ENCODE results near the gene NFKB1. TPM values are rescaled to one million over a fixed set of nuclear protein-coding genes. Genes with fewer than 3 reads are reported as not detected.

The NFKB1 gene
- total RNA-seq, 4 donors from 2014 or later, result 37.9 to 45.5 (median 43.4) TPM

DNA sequence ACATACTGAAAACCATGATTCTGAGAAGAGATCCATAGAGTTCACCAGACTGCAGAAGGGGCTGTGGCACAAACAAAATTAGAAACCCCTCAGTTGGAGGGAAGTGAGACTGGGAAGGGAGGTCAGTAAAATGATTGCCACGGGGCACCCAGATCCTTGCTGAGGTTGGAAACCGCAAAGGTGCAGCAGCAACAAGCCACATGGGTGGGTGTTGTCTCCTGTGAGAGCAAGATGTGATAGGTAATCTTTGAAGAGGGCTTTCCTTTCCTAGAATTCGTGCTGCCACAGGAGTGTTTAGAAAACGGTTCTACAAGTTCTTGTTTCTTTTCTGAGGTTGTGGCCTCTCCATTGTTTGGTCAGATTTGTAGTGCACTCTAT, 85.5 kb downstream of the NFKB1 start:
- TF ChIP-seq, protein P1, sequence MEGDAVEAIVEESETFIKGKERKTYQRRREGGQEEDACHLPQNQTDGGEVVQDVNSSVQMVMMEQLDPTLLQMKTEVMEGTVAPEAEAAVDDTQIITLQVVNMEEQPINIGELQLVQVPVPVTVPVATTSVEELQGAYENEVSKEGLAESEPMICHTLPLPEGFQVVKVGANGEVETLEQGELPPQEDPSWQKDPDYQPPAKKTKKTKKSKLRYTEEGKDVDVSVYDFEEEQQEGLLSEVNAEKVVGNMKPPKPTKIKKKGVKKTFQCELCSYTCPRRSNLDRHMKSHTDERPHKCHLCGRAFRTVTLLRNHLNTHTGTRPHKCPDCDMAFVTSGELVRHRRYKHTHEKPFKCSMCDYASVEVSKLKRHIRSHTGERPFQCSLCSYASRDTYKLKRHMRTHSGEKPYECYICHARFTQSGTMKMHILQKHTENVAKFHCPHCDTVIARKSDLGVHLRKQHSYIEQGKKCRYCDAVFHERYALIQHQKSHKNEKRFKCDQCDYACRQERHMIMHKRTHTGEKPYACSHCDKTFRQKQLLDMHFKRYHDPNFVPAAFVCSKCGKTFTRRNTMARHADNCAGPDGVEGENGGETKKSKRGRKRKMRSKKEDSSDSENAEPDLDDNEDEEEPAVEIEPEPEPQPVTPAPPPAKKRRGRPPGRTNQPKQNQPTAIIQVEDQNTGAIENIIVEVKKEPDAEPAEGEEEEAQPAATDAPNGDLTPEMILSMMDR (IDR thresholded peaks at IDR 0.05), result no peak
- no peak for TF ChIP-seq POLR2A (IDR thresholded peaks at IDR 0.05)
- intact Hi-C loops (cut with DNase I; ENCODE audit: low total_unique reads), result no loop called here
- no peak overlapping the region for H3K4me3 ChIP-seq (ENCODE audit: low read depth, poor library complexity, severe bottlenecking)
- WGBS, 2 donors, result 82 to 94% methylated on average over 4 of the region's 4 CpGs
- DNase-seq (ENCODE audit: low spot score in 2 of 2), result no peak

DNA sequence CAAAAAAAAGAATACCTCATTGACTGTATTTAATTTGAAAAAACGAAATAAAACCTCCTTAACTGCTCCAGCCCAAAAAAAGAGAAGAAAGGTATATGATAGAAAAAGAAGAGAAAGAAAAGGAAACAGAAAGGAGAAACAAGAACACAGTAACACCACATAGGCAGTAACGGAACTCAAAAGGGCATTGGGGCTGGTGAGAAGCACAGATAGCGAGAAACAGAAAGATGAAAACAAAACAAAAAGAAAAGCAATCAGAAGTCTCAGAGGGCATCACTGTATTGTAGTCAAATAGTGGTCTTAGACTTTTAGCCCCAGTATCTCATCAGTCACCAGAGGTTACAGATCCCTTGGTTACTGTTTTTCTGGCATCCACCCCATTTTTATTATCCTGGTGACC, 88.6 kb downstream of the NFKB1 start:
- TF ChIP-seq POLR2A (IDR thresholded peaks at IDR 0.05), result no peak
- TF ChIP-seq, protein P1 (IDR thresholded peaks at IDR 0.05), result no peak
- WGBS, 2 donors, result 76 to 90% methylated on average over 3 of the region's 3 CpGs
- no peak overlapping the region for H3K4me3 ChIP-seq (ENCODE audit: low read depth, poor library complexity, severe bottlenecking)
- DNase-seq (ENCODE audit: low spot score in 2 of 2), result no peak
- intact Hi-C loops (cut with DNase I; ENCODE audit: low total_unique reads), result no loop called here

DNA sequence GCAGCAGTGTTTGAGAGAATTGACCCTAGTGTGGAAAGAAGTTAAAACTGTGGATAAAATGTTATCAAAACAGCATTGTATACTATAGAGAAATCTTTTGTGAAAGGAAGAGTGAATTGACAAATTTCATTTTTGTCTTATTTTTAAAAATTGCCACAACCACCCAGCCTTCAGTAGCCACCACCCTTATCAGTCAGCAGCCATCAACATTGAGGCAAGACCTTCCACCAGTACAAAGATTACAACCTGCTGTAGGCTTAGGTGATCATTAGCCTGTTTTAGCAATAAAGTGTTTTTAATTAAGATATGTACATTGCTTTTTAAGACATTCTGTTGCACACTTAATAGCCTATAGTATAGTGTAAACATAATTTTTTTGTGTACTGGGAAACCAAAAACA, 91.1 kb downstream of the NFKB1 start:
- no peak overlapping the region for H3K4me3 ChIP-seq (ENCODE audit: low read depth, poor library complexity, severe bottlenecking)
- intact Hi-C loops (cut with DNase I; ENCODE audit: low total_unique reads), result no loop called here
- no peak for TF ChIP-seq POLR2A (IDR thresholded peaks at IDR 0.05)
- TF ChIP-seq, protein P1 (IDR thresholded peaks at IDR 0.05), result no peak
- no peak for DNase-seq (ENCODE audit: low spot score in 2 of 2)

DNA sequence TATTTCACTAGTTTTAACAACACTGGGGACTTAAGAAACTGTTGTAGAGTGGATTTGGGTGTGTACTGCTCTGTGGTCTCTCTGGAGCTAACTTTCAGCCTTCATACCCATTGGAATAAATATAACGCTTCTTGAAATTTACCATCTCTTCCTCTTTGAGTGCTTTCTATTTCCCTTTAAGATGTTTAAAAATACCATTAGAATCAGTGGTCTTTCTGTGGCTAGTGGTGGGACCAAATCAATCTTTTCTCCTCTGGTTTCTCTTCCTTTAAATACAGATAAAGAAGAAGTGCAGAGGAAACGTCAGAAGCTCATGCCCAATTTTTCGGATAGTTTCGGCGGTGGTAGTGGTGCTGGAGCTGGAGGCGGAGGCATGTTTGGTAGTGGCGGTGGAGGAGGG, 92.0 kb downstream of the NFKB1 start:
- TF ChIP-seq, protein P1 (IDR thresholded peaks at IDR 0.05), result no peak
- no peak for TF ChIP-seq POLR2A (IDR thresholded peaks at IDR 0.05)
- intact Hi-C loops (cut with DNase I; ENCODE audit: low total_unique reads), result no loop called here
- DNase-seq (ENCODE audit: low spot score in 2 of 2), result no peak
- no peak overlapping the region for H3K4me3 ChIP-seq (ENCODE audit: low read depth, poor library complexity, severe bottlenecking)
- WGBS, 2 donors, result 89 to 90% methylated on average over 7 of the region's 7 CpGs

DNA sequence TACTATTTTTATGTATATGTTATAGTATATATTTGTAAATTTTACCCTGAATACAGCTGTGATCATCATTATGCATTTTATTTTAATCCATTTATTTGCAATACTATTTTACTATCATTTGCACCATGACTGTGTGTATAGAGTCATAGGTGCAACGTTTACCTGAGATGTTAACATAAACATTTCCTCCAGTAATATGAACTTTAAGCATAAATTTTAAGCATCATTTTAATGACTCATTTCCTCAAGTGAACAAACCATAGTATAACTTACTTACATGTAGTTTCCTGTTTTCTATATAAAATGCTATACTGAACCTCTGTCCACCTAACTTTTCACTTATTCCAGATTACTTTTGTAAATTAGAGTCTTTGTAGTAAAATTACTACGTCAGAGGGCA, 92.8 kb downstream of the NFKB1 start:
- WGBS, 2 donors, result 57 to 77% methylated on average over 2 of the region's 2 CpGs
- intact Hi-C loops (cut with DNase I; ENCODE audit: low total_unique reads), result no loop called here
- DNase-seq (ENCODE audit: low spot score in 2 of 2), result no peak
- no peak overlapping the region for H3K4me3 ChIP-seq (ENCODE audit: low read depth, poor library complexity, severe bottlenecking)
- TF ChIP-seq, protein P1 (IDR thresholded peaks at IDR 0.05), result no peak
- no peak for TF ChIP-seq POLR2A (IDR thresholded peaks at IDR 0.05)

DNA sequence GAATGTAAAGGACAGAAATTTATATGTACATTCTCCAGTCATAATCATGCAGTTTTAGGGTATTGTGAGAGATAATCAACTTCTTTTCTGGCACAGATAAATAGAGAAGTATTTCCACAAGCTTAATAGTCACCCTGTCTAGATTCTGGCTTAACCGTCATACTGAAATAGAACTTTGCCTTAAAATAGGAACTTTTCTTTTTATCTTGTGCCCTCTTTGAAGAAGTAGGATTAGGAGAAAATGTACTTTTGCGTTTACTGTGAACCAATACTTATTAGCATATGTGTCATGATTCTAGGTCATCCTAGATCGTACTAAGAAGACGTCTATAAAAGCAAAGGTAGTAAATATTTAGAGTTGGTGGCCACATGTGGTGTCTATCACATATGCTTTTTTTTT, 95.4 kb downstream of the NFKB1 start:
- H3K4me3 ChIP-seq (ENCODE audit: low read depth, poor library complexity, severe bottlenecking), result no peak overlapping the region
- no peak for TF ChIP-seq POLR2A (IDR thresholded peaks at IDR 0.05)
- TF ChIP-seq, protein P1 (IDR thresholded peaks at IDR 0.05), result no peak
- intact Hi-C loops (cut with DNase I; ENCODE audit: low total_unique reads), result no loop called here
- no peak for DNase-seq (ENCODE audit: low spot score in 2 of 2)
- 86 to 89% methylated on average over 4 of the region's 4 CpGs for WGBS, 2 donors
